ENCODE measurements around the gene IGFBP6.
"Not testable (repeated sequence)": the region's sequence is repeated elsewhere in the genome, so short reads cannot be mapped to it uniquely, and the experiment has no call there.

IGFBP6 gene

DNA sequence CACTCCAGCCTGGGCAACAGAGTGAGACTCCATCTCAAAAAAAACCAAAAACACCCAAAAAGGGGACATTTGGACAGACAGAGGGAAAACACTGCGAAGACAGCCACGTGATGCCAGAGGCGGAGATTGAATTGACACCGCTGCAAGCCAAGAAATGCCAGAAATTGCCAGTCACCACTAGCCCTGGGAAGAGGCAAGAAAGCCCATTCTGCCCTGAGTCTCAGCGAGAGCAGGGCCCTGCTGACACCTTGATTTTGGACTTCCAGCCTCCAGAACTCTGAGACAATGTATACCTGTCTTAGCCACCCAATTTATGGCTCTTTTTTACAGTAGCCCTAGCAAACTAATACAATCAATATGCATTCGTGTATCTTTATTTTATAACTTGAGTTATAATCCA lies 7.4 kb upstream of the IGFBP6 start:
- Histone ChIP-seq H3K4me3 (no peak overlapping the region), H3K36me3 (no peaks in the 10 kb centered on the region), H3K4me1 (no peaks in the 10 kb centered on the region), H3K27me3 (no peaks in the 10 kb centered on the region), H3K9me3 (no peaks in the 10 kb centered on the region), H3K27ac (no peak overlapping the region)
- TF ChIP-seq, protein P1, sequence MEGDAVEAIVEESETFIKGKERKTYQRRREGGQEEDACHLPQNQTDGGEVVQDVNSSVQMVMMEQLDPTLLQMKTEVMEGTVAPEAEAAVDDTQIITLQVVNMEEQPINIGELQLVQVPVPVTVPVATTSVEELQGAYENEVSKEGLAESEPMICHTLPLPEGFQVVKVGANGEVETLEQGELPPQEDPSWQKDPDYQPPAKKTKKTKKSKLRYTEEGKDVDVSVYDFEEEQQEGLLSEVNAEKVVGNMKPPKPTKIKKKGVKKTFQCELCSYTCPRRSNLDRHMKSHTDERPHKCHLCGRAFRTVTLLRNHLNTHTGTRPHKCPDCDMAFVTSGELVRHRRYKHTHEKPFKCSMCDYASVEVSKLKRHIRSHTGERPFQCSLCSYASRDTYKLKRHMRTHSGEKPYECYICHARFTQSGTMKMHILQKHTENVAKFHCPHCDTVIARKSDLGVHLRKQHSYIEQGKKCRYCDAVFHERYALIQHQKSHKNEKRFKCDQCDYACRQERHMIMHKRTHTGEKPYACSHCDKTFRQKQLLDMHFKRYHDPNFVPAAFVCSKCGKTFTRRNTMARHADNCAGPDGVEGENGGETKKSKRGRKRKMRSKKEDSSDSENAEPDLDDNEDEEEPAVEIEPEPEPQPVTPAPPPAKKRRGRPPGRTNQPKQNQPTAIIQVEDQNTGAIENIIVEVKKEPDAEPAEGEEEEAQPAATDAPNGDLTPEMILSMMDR (IDR thresholded peaks at IDR 0.05) = no peak
- intact Hi-C loops (cut with DNase I; ENCODE audit: low total_unique reads) = no loop called here
- peak in 1 of 2 donors; percentile 37 for DNase-seq

DNA sequence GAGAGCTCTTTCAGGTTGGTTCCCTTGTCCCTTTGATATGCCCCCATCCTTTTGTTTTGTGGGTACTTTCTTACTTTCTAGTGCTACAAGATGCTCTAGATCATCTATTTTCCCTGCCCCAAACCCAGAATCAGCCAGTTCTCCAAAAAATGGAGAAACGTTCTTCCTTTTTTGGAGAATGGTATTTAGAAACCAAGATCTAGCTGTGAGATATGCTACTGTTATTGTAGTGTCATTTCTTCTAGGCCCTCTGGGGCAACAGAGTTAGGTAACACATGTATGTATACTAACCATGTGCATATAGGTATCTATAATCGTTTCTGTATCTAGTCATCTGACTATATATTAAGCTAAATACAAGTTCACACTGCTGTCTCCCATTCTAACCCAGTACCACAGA lies 6.9 kb upstream of the IGFBP6 start:
- Histone ChIP-seq H3K9me3 (no peaks in the 10 kb centered on the region), H3K27me3 (no peaks in the 10 kb centered on the region), H3K36me3 (no peaks in the 10 kb centered on the region), H3K4me1 (peaks cover 0 to 2% (median 0%) of the 10 kb centered on the region in 4 donors), H3K27ac (no peak overlapping the region), H3K4me3 (no peak overlapping the region)
- TF ChIP-seq, protein P1 (IDR thresholded peaks at IDR 0.05) = no peak
- intact Hi-C loops (cut with DNase I; ENCODE audit: low total_unique reads) = no loop called here
- no peak for DNase-seq

DNA sequence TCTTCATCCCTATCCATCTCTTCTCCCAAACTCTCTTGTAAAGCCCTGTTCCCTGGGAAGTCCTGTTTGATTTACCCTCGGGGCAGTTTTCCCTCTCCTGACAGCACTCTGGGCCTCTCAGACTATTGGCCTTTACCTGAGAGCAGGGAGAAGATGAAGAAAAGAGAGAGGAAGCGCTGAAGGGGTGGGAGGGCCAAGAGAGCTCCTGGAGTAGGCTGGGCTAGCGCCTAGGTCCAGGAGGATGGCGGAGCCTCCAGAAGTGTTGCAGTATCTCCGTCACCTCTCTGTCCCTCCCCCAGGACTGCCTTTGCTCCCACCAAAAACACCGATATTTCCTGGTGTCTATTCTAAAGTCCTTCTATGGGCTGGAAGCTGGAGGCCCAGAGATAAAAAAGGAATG lies 5.7 kb upstream of the IGFBP6 start:
- Histone ChIP-seq H3K27me3 (no peaks in the 10 kb centered on the region), H3K9me3 (no peaks in the 10 kb centered on the region), H3K27ac (no peak overlapping the region), H3K4me1 (peaks cover 0 to 14% (median 9%) of the 10 kb centered on the region in 4 donors), H3K36me3 (no peaks in the 10 kb centered on the region), H3K4me3 (no peak overlapping the region)
- intact Hi-C loops (cut with DNase I; ENCODE audit: low total_unique reads) = no loop called here
- TF ChIP-seq, protein P1 (IDR thresholded peaks at IDR 0.05) = no peak
- DNase-seq = peak in 1 of 2 donors; percentile 15

DNA sequence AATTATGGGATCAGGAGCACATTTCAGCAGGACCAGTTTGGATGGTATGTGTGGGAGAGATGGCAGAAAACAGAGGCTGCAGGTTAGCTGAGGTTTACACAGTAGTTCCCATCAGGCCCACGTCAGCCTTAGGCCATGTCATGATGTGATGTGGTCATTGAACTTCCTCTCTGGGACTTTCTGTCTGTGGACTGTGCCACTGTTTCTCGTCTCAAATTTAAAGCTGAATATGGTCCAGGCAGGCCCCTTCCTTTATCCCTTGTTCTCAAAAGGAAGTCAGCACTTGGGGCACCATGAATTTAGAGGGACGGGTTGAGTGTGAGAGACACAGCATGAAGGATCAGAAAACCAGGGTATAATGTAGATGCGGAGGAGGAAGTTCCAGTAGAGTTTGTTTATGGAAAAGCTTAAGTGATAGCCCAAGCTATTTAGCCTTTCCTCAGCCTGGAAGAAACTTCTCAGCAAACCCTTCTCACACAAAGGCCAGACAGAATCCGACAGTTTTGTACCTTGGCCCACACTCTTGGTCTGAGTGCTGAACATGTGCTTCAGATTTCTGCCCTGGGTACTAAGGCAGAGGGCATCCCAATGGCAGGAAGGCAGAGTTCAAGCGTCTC lies 3.6 kb upstream of the IGFBP6 start:
- TF ChIP-seq, protein P1 (IDR thresholded peaks at IDR 0.05) = no peak
- Histone ChIP-seq H3K27ac (peak overlapping the region; percentile 3 to 40), H3K4me3 (no peak overlapping the region), H3K27me3 (no peaks in the 10 kb centered on the region), H3K4me1 (peaks cover 0 to 31% (median 16%) of the 10 kb centered on the region in 4 donors), H3K9me3 (no peaks in the 10 kb centered on the region), H3K36me3 (no peaks in the 10 kb centered on the region)
- peak in 1 of 2 donors; percentile 41 for DNase-seq
- intact Hi-C loops (cut with DNase I; ENCODE audit: low total_unique reads) = no loop called here

DNA sequence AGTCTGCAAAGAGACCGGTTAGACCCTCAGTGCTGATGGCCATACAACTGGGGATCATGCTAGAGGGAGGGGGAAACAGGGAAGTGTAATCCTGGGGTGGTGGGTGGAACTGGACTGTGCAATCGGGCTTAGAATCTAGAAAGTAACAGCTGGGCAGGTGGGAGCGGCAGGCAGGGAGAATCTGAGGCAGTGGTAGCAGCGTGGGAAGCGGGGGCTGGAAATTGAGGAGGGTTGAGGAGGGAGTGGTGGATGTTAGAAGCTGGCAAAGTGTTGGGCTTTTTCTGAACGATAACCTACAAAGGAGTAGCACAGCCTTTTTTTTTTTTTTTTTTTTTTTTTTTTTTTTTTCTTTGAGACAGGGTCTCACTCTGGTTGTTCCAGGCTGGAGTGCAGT lies 3.1 kb upstream of the IGFBP6 start:
- intact Hi-C loops (cut with DNase I; ENCODE audit: low total_unique reads) = no loop called here
- no peaks in the 10 kb centered on the region for H3K9me3 ChIP-seq
- DNase-seq = peak in 1 of 2 donors; percentile 43
- no peaks in the 10 kb centered on the region for H3K27me3 ChIP-seq
- TF ChIP-seq, protein P1 (IDR thresholded peaks at IDR 0.05) = no peak
- no peaks in the 10 kb centered on the region for H3K36me3 ChIP-seq
- H3K4me3 ChIP-seq = no peak overlapping the region
- peak overlapping the region; percentile 3 to 40 for H3K27ac ChIP-seq
- peaks cover 0 to 36% (median 18%) of the 10 kb centered on the region in 4 donors for H3K4me1 ChIP-seq

DNA sequence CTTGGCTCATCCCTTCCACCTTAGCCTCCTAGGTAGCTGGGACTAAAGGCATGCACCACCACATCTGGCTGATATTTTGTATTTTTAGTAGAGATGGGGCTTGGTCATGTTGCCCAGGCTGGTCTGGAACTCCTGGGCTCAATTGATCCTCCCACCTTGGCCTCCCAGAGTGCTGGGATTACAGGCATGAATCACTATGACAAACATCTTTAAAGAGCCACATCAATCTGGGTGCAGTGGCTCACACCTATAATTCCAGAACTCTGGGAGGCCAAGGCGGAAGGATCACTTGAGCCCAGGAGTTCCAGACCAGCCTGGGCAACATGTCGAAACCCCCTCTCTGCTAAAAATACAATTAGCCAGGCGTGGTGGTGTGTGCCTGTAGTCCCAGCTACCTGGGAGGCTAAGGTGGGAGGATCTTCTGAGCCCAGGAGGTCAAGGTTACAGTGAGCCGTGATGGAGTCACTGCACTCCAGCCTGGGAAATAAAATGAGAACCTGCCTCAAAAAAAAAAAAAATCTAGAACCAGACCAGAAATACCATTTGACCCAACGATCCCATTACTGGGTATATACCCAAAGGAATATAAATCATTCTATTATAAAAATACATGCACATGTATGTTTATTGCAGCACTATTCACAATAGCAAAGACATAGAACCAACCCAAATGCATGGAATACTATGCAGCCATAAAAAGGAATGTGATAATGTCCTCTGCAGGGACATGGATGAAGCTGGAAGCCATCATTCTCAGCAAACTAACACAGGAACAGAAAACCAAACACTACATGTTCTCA lies 2.5 kb upstream of the IGFBP6 start:
- Histone ChIP-seq H3K4me1 (peaks cover 0 to 40% (median 20%) of the 10 kb centered on the region in 4 donors), H3K27ac (peak overlapping the region in 1 of 2 donors; percentile 97)
- H3K27me3 ChIP-seq; H3K36me3 ChIP-seq; H3K4me3 ChIP-seq; intact Hi-C loops (cut with DNase I; ENCODE audit: low total_unique reads); H3K9me3 ChIP-seq: not testable (repeated sequence)
- DNase-seq = peak in 1 of 2 donors; percentile 53

DNA sequence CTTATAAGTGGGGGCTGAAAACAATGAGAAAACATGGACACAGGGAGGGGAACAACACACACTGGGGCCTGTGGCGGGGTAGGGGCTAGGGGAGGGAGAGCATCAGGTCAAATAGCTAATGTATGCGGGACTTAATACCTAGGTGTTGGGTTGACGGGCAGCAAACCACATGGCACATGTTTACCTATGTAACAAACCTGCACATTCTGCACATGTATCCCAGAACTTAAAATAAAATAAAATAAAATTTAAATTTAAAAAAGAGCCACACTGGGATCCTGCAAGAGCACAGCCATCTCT lies 1.9 kb upstream of the IGFBP6 start:
- H3K27me3 ChIP-seq; intact Hi-C loops (cut with DNase I; ENCODE audit: low total_unique reads); H3K4me3 ChIP-seq; H3K9me3 ChIP-seq; H3K36me3 ChIP-seq: not testable (repeated sequence)
- Histone ChIP-seq H3K27ac (peak overlapping the region; percentile 94 to 97), H3K4me1 (peaks cover 0 to 45% (median 23%) of the 10 kb centered on the region in 4 donors)
- DNase-seq = peak in 1 of 2 donors; percentile 29
